NB4 (cell line): ENCODE data around the gene RAD9B.

ENCODE experiments used
- DNase-seq: peaks from one replicate; pipeline ENCODE4 v3.0.0; 2010; ENCODE audit warnings: low read depth
- H3K4me3 ChIP-seq: one replicate; pipeline ENCODE4 v1.5.1; 2011; ENCODE audit warnings: mild to moderate bottlenecking, low read depth, low read length, moderate library complexity
- MYC ChIP-seq: IDR thresholded peaks from 2 replicates; pipeline ENCODE4 v1.6.1; 2011; ENCODE audit warnings: low read depth, low read length
- POLR2A ChIP-seq: IDR thresholded peaks from 2 replicates; pipeline ENCODE4 v1.6.1; 2011; ENCODE audit warnings: mild to moderate bottlenecking; ENCODE audit not compliant: insufficient read length; ENCODE audit errors: extremely low read depth
- TF ChIP-seq, protein P1 (sequence below): IDR thresholded peaks from one replicate; pipeline ENCODE4 v1.5.1; 2012; ENCODE audit warnings: low read depth, low read length
- TF ChIP-seq, protein P2 (sequence below): IDR thresholded peaks from 2 replicates; pipeline ENCODE4 v1.6.1; 2011; ENCODE audit warnings: low read depth, low read length

Gene RAD9B

DNA sequence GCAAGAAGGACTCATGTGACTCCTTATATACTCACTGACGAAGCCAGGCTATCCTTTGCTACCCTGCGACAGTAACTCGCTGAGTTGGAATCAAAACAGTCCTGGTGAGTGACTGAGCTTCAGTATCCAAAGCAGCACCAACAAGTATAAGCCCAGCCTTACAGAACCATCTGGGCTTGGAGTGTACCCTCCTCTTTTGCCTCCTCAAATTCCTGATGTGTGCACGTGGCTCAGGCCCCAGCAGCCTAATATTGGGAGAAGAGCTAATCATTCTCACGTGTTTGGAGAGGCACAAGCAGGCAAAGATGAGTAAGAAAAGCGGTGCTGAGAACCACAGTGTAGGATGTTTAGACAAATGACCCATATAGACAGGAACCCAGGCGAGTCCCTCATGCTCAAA is 46.5 kb downstream of the RAD9B start:
- TF ChIP-seq MYC (no peak), POLR2A (no peak)
- TF ChIP-seq, protein P1, sequence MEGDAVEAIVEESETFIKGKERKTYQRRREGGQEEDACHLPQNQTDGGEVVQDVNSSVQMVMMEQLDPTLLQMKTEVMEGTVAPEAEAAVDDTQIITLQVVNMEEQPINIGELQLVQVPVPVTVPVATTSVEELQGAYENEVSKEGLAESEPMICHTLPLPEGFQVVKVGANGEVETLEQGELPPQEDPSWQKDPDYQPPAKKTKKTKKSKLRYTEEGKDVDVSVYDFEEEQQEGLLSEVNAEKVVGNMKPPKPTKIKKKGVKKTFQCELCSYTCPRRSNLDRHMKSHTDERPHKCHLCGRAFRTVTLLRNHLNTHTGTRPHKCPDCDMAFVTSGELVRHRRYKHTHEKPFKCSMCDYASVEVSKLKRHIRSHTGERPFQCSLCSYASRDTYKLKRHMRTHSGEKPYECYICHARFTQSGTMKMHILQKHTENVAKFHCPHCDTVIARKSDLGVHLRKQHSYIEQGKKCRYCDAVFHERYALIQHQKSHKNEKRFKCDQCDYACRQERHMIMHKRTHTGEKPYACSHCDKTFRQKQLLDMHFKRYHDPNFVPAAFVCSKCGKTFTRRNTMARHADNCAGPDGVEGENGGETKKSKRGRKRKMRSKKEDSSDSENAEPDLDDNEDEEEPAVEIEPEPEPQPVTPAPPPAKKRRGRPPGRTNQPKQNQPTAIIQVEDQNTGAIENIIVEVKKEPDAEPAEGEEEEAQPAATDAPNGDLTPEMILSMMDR: no peak
- TF ChIP-seq, protein P2, sequence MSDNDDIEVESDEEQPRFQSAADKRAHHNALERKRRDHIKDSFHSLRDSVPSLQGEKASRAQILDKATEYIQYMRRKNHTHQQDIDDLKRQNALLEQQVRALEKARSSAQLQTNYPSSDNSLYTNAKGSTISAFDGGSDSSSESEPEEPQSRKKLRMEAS: no peak
- DNase-seq: no peak
- no peak overlapping the region for H3K4me3 ChIP-seq

DNA sequence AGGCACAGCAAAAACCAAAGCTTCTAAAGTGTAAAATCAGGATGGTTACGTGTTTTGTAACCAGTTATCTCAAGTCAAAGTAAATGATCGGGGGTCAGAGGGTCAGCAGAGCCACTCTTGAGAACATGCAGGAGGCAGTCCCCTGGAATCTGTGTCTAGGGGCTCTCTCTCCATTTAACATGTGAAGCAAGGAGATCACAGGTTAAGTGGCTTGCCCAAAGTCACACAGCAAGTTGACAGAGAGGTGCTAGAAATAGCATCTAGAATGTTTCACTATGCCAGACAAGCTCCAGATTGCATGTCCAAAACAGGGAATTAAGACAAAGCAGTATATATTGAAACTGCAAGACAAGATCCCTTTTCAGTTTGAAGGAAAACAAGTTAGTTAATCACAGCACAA is 47.6 kb downstream of the RAD9B start:
- no peak for DNase-seq
- TF ChIP-seq POLR2A (no peak), MYC (no peak)
- TF ChIP-seq, protein P1: no peak
- TF ChIP-seq, protein P2: no peak
- no peak overlapping the region for H3K4me3 ChIP-seq

DNA sequence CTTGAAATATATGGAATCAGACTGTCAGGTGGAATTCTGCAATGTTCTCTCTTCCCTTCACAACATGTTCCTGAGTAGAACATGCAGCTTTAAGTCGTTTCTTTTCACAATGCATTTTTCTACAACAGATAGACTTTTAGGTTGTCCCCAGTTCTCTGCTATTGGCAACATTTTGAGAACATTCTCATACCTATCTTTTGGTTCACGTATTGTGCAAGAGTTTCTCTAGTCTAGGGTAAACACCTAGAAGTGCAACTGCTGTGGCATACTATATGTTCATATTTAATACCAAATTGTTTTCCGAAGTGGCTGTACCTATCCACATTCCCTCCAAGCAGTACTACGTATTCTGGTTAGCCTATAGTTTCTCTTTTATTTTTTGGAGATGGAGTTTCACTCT is 48.9 kb downstream of the RAD9B start:
- no peak overlapping the region for H3K4me3 ChIP-seq
- no peak for DNase-seq
- TF ChIP-seq, protein P2: no peak
- TF ChIP-seq POLR2A: no peak
